Rectal smooth muscle tissue (tissue), 1 donor: ENCODE measurements around the gene KIF5A.

Experiments used
- H3K27ac ChIP-seq: one replicate; pipeline ENCODE4 v1.7.0; 2013; ENCODE audit warnings: low read depth, low read length, inconsistent platforms
- H3K27me3 ChIP-seq: one replicate; pipeline ENCODE4 v1.7.0; 2013; ENCODE audit warnings: low read length; ENCODE audit not compliant: control insufficient read depth, insufficient read depth
- H3K36me3 ChIP-seq: one replicate; pipeline ENCODE4 v1.7.0; 2013; ENCODE audit warnings: low read length; ENCODE audit not compliant: control insufficient read depth, insufficient read depth
- H3K4me1 ChIP-seq: one replicate; pipeline ENCODE4 v1.7.0; 2013; ENCODE audit warnings: low read length; ENCODE audit not compliant: control insufficient read depth, insufficient read depth
- H3K4me3 ChIP-seq: one replicate; pipeline ENCODE4 v1.7.0; 2013; ENCODE audit warnings: low read length
- H3K9ac ChIP-seq: one replicate; pipeline ENCODE4 v1.7.0; 2013; ENCODE audit warnings: low read length

The KIF5A gene

DNA sequence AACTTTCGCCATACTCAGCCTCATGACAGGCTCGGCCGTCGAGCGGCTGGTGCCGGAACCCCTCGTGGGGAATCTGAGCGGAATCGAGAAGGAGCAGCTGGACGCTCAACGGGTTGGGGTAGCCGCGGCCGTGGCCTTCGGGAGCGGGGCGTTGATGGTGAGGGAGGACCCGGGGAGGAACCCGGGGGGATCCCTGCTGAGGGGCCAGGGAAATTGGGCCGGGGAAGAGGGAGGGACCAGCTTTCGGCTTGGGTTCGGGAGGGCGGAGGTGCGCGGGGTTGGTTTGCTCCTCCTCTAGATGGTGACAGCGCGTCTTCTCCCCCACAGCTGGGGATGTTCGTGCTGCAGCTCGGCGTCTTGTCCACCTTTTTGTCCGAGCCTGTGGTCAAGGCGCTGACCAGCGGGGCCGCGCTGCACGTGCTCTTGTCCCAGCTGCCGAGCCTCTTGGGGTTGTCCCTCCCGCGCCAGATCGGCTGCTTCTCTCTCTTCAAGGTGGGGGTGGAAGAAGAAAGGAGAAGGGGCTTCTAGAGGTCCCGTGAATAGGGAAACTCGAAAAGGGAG is 71.2 kb downstream of the KIF5A start:
- Histone ChIP-seq H3K36me3 (peaks cover under 1% of the 10 kb centered on the region), H3K4me1 (peaks cover 5% of the 10 kb centered on the region), H3K27me3 (peaks cover 33% of the 10 kb centered on the region), H3K4me3 (peak overlapping the region; percentile 63), H3K9ac (no peak overlapping the region), H3K27ac (no peak overlapping the region)

DNA sequence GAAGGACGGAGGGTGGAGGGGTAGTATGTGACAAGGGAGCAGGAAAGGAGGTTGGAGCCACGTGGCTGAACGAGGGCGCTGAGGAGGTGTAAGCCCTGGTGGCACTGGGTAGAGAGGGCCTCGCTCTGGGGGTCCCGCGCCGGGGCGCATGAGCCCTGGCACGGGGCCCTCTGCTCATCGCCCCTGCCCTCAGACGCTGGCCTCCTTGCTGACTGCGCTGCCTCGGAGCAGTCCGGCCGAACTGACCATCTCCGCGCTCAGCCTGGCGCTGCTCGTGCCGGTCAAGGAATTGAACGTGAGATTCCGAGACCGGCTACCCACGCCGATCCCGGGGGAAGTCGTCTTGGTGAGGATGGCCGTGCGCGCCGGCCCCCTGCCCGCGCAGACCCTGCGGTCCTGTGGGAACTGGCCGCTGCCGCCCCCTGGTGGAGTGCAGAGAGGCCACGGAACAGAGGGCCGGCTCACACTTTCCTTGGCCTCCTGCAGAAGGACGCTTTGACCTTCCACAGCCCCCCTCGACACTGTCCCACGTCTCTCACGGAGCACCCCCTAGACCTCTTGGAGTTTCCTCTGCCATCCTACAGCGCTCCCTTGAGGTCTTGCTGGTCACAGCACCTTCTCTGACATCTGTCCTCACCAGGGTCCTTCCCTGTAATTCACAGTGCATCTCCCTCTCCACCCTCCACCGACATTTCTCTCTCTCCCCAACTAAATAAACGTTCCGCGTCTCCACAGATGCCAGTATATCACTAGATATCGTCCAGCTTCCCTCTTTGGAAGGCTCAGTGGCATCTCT is 71.9 kb downstream of the KIF5A start:
- no peak overlapping the region for H3K9ac ChIP-seq
- peaks cover 36% of the 10 kb centered on the region for H3K27me3 ChIP-seq
- H3K4me1 ChIP-seq, result peaks cover 5% of the 10 kb centered on the region
- no peak overlapping the region for H3K27ac ChIP-seq
- H3K36me3 ChIP-seq, result no peaks in the 10 kb centered on the region
- peak overlapping the region; percentile 63 for H3K4me3 ChIP-seq

DNA sequence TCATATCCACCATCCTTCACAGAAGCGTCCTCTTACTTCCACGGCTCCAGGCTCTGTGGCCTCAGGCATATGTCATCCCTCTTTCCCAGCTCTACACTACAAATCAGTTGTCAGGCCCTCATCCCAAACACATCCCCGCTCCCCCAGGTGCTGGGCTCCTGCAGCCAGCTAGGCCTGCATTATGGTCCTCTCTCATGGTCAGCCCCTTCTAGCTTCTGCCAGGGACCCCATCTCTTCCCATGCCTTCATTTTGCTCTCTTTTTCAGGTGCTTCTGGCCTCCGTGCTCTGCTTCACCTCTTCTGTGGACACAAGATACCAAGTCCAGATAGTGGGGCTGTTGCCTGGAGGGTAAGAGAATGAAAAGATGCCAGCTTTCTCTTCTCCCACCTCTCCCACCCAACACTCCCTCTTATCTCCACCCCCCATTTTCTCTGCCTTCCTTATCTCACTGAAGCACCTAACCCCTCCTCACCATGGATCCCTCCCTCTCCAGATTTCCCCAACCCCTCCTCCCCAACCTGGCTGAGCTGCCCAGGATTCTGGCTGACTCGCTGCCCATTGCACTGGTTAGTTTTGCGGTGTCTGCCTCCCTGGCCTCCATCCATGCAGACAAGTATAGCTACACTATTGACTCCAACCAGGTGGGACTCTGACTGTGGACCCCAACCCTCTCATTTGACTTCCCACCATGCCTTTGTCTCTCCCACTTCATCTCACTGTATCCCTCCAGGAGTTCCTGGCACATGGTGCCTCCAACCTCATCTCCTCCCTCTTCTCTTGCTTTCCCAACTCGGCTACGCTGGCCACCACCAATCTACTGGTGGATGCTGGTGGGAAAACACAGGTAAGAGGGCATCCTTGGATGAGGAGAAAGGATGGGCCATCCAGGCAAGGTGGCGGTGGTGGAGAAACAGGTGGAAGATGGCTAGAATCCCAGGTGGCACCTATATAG is 72.7 kb downstream of the KIF5A start:
- Histone ChIP-seq H3K4me1 (peaks cover 5% of the 10 kb centered on the region), H3K4me3 (no peak overlapping the region), H3K9ac (no peak overlapping the region), H3K36me3 (no peaks in the 10 kb centered on the region), H3K27ac (no peak overlapping the region), H3K27me3 (peaks cover 37% of the 10 kb centered on the region)

- Histone ChIP-seq H3K9ac (no peak overlapping the region), H3K27me3 (peaks cover 35% of the 10 kb centered on the region), H3K4me1 (peaks cover 5% of the 10 kb centered on the region)
These were observed 73.5 kb downstream of the KIF5A start for GRCh38 chr12:57623385-57623784.

DNA sequence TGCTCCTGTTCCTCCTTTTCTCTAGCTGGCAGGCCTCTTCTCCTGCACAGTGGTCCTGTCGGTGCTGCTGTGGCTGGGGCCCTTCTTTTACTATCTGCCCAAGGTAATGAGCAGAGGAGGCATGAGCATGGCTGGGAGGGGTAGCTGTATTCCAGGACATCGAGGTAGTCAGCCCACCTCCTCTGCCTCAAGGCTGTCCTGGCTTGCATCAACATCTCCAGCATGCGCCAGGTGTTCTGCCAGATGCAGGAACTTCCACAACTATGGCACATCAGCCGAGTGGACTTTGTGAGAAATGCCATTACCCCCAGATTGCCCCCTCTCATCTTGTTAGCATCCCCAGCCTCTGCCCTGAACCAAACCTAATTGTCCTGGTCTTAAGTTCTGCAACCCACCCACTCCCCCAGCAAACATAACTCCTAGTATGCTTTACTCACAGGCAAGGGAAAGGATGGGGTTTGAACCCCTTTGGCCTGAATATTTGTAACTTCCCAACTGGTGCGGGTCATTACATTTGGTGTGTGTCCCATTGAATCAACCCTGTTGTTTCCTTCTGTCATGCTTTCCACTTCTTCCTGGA is 74.1 kb downstream of the KIF5A start:
- H3K9ac ChIP-seq, result no peak overlapping the region
- H3K36me3 ChIP-seq, result no peaks in the 10 kb centered on the region
- no peak overlapping the region for H3K27ac ChIP-seq
- peaks cover 35% of the 10 kb centered on the region for H3K27me3 ChIP-seq
- H3K4me3 ChIP-seq, result no peak overlapping the region
- peaks cover 5% of the 10 kb centered on the region for H3K4me1 ChIP-seq

More at GRCh38 chr12:57623385-57623784, 73.5 kb downstream of the KIF5A start:
- H3K27ac ChIP-seq, result no peak overlapping the region
- H3K4me3 ChIP-seq, result no peak overlapping the region
- H3K36me3 ChIP-seq, result no peaks in the 10 kb centered on the region

- Histone ChIP-seq H3K36me3 (no peaks in the 10 kb centered on the region), H3K27me3 (peaks cover 35% of the 10 kb centered on the region), H3K9ac (no peak overlapping the region)
These were observed 74.8 kb downstream of the KIF5A start for GRCh38 chr12:57624441-57625220.

GRCh38 chr12:57625261-57626032 is 75.6 kb downstream of the KIF5A start:
- Histone ChIP-seq H3K9ac (no peak overlapping the region), H3K4me1 (peaks cover 5% of the 10 kb centered on the region), H3K36me3 (no peaks in the 10 kb centered on the region), H3K27me3 (peaks cover 32% of the 10 kb centered on the region), H3K27ac (no peak overlapping the region), H3K4me3 (no peak overlapping the region)

More at GRCh38 chr12:57624441-57625220, 74.8 kb downstream of the KIF5A start:
- Histone ChIP-seq H3K4me1 (peaks cover 5% of the 10 kb centered on the region), H3K27ac (no peak overlapping the region), H3K4me3 (no peak overlapping the region)

DNA sequence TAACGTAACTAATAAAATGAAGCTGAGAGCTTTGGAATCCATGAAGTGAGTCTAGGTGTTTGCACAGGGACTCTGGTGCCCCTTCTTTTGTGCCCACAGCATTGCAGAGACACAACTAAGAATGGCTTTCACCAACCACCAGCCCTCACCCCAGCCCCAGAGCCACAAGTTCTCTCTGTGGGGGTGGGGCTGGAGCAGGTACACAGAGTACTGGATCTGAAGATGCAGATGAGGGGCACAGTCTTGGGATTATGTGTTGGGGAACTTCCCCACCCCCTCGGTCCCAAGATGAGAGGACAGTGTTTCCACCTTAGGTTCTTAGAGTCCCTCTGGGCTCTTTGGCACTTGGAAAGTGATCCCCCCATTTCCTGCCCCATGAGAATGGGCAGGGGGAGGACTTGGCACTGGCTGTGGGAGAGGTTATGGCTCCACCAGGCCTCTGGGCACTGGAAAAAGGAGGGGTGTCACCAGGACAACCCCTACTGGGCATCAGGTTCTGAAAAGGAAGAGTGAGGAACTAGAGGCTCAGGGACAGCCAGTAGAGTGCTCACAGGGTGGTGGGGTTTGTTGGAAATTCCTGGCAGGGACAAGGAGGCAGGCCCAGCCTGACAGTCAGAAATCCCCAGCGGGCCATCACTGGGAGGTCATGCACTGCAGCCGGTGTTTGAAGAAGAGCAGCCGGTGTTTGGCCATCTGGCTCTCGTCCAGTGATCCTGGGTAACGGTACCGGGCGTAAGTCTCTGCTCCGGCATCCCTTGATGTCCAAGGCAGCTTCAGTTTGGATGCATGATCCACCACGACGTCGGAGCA is 76.5 kb downstream of the KIF5A start:
- Histone ChIP-seq H3K4me3 (no peak overlapping the region), H3K36me3 (no peaks in the 10 kb centered on the region), H3K9ac (no peak overlapping the region), H3K27ac (no peak overlapping the region), H3K27me3 (peaks cover 32% of the 10 kb centered on the region), H3K4me1 (peaks cover 4% of the 10 kb centered on the region)

DNA sequence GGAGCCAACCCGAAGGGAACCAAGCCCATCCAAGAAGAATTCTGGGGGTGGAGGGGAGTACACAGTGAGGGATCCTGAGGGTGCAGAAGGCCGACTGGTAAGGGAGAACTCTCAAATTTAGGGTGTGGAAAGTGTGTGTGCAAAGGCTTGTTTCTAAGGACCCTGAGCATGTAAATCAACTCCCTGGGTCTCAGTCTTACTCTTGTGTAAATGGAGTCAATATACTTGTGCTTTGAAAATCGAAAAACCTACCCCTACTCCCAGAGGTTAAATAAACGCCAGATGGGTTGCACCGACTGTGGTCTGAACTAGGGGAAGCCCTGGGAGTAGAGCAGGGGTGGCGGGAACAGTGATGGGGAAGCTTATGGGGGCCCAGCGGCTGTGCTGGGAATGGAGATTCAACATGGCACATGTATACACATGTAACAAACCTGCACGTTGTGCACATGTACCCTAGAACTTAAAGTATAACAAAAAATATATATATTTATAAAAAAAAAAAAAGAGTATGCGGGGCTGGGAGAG is 77.1 kb downstream of the KIF5A start:
- Histone ChIP-seq H3K4me3 (no peak overlapping the region), H3K36me3 (no peaks in the 10 kb centered on the region), H3K4me1 (no peaks in the 10 kb centered on the region), H3K27ac (no peak overlapping the region), H3K9ac (no peak overlapping the region), H3K27me3 (peaks cover 30% of the 10 kb centered on the region)

- Histone ChIP-seq H3K9ac (no peak overlapping the region), H3K4me1 (no peaks in the 10 kb centered on the region), H3K27ac (no peak overlapping the region), H3K4me3 (no peak overlapping the region), H3K27me3 (peaks cover 27% of the 10 kb centered on the region), H3K36me3 (no peaks in the 10 kb centered on the region)
These were observed 77.8 kb downstream of the KIF5A start for GRCh38 chr12:57627501-57628279.
